Measurements from ENCODE around the gene HABP2.

Gene HABP2

GRCh38 chr10:113552701-113553100 is at the start of gene HABP2:
TSS of gene HABP2 (plus strand) at chr10:113553053. CDS start at chr10:113553122, 69 bp downstream.
- H3K36me3 Mint-ChIP-seq (ENCODE audit: low read depth) = no peaks in the 10 kb centered on the region
- H3K27ac Mint-ChIP-seq = no peak within 1 kb of the TSS
- no peaks in the 10 kb centered on the region for H3K4me1 Mint-ChIP-seq (ENCODE audit: low read depth)
- H3K9me3 Mint-ChIP-seq = no peaks in the 10 kb centered on the region
- peaks cover 19% of the 10 kb centered on the region for H3K27me3 Mint-ChIP-seq
- H3K4me3 Mint-ChIP-seq = no peak within 1 kb of the TSS

GRCh38 chr10:113503930-113504329 is 48.9 kb upstream of the HABP2 start:
- H3K27me3 Mint-ChIP-seq = peaks cover 19% of the 10 kb centered on the region
- no peaks in the 10 kb centered on the region for H3K4me1 Mint-ChIP-seq (ENCODE audit: low read depth)
- H3K36me3 Mint-ChIP-seq (ENCODE audit: low read depth) = no peaks in the 10 kb centered on the region
- no peak overlapping the region for H3K27ac Mint-ChIP-seq
- no peaks in the 10 kb centered on the region for H3K9me3 Mint-ChIP-seq
- no peak overlapping the region for H3K4me3 Mint-ChIP-seq

- H3K9me3 Mint-ChIP-seq = no peaks in the 10 kb centered on the region
- H3K36me3 Mint-ChIP-seq (ENCODE audit: low read depth) = no peaks in the 10 kb centered on the region
- no peak overlapping the region for H3K27ac Mint-ChIP-seq
- no peaks in the 10 kb centered on the region for H3K4me1 Mint-ChIP-seq (ENCODE audit: low read depth)
- H3K27me3 Mint-ChIP-seq = peaks cover 16% of the 10 kb centered on the region
- no peak overlapping the region for H3K4me3 Mint-ChIP-seq
These were observed 48.4 kb upstream of the HABP2 start for GRCh38 chr10:113504423-113504822.

DNA sequence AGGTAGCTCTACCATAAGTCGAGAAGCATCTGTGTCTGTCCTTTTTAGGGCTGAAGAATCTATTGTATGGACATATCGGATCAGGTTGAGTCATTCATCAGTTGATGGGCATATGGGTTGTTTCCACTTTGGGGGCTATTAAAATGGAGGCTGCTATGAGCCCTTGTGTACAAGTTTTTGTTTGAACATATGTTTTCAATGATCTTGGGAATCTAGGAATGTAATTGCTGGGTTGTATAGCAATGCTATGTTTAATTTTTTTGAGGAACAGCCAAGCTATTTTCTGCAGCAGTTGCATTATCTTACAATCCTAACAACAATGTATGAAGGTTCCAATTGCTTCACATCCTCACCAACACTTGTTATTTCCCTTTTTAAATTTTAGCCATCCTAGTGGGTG is 46.4 kb upstream of the HABP2 start:
- no peaks in the 10 kb centered on the region for H3K4me1 Mint-ChIP-seq (ENCODE audit: low read depth)
- H3K36me3 Mint-ChIP-seq (ENCODE audit: low read depth) = no peaks in the 10 kb centered on the region
- no peak overlapping the region for H3K4me3 Mint-ChIP-seq
- H3K9me3 Mint-ChIP-seq = peaks cover 5% of the 10 kb centered on the region
- no peak overlapping the region for H3K27ac Mint-ChIP-seq
- peaks cover 16% of the 10 kb centered on the region for H3K27me3 Mint-ChIP-seq

DNA sequence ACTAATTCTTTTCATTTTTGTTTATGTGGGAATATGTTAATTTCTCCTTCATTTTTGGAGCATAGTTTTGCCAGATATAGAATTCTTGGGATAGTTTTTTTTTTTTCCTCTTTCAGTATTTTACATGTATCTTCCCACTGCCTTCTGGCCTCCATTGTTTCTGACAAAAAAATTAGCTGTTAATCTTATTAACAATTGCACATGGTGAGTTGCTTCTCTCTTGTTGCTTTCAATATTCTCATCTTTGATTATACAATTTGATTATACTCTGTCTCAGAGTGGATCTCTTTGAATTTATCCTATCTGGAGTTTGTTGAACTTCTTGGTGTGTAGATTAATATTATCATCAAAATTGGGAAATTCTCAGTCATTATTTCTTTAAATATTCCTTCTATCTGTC is 41.4 kb upstream of the HABP2 start:
- Mint-ChIP-seq H3K4me3 (no peak overlapping the region), H3K9me3 (peaks cover 15% of the 10 kb centered on the region), H3K4me1 (ENCODE audit: low read depth) (no peaks in the 10 kb centered on the region), H3K36me3 (ENCODE audit: low read depth) (no peaks in the 10 kb centered on the region), H3K27ac (no peak overlapping the region), H3K27me3 (peaks cover 16% of the 10 kb centered on the region)

DNA sequence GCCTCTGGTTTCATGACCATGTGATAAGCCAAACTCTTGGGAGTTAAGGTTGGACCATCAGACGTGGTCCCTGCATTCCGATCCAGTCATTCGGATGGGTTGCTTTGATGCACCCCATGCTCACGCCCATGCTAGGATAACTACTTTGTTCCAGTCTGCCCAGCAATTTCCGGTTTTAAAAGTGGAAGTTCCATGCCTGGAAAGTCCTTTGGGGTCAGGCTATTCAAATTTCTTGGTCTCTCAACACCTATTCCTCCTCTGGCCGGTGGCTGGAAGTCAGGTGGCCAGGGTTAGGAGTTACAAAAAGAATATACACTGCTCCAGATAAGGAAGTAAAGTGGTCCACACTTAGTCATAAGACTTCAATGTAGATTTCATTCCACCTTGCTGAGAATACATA is 37.7 kb upstream of the HABP2 start:
- Mint-ChIP-seq H3K4me3 (no peak overlapping the region), H3K27me3 (peaks cover 8% of the 10 kb centered on the region), H3K4me1 (ENCODE audit: low read depth) (no peaks in the 10 kb centered on the region), H3K36me3 (ENCODE audit: low read depth) (no peaks in the 10 kb centered on the region), H3K27ac (no peak overlapping the region), H3K9me3 (peaks cover 15% of the 10 kb centered on the region)

DNA sequence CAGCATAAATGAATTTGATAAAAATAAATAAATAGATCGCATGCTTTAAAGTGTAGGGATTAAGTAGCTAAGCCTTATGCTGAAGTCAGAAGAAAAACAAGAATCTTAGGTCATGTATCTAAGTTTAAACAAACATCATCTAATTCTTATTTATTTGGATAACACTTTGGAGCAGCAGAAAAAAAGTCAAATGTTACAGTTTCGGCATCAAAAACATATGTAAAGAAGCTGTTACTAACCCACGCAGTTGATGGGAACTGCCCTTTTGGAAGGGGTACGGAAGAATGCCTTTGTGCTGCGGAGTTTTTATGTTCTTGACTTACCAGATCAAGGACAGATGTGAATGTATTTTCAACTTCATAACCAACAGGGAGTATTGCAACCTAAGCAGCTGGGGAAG is 37.3 kb upstream of the HABP2 start:
- Mint-ChIP-seq H3K27me3 (peaks cover 8% of the 10 kb centered on the region), H3K27ac (no peak overlapping the region), H3K9me3 (peaks cover 15% of the 10 kb centered on the region), H3K4me1 (ENCODE audit: low read depth) (no peaks in the 10 kb centered on the region), H3K36me3 (ENCODE audit: low read depth) (no peaks in the 10 kb centered on the region), H3K4me3 (no peak overlapping the region)

GRCh38 chr10:113516061-113516460 is 36.8 kb upstream of the HABP2 start:
- H3K27ac Mint-ChIP-seq = no peak overlapping the region
- no peaks in the 10 kb centered on the region for H3K36me3 Mint-ChIP-seq (ENCODE audit: low read depth)
- peaks cover 15% of the 10 kb centered on the region for H3K9me3 Mint-ChIP-seq
- H3K4me1 Mint-ChIP-seq (ENCODE audit: low read depth) = no peaks in the 10 kb centered on the region
- H3K4me3 Mint-ChIP-seq = no peak overlapping the region
- H3K27me3 Mint-ChIP-seq = peaks cover 8% of the 10 kb centered on the region

GRCh38 chr10:113517165-113517900 is 35.5 kb upstream of the HABP2 start:
- Mint-ChIP-seq H3K27ac (no peak overlapping the region), H3K9me3 (peaks cover 4% of the 10 kb centered on the region)

DNA sequence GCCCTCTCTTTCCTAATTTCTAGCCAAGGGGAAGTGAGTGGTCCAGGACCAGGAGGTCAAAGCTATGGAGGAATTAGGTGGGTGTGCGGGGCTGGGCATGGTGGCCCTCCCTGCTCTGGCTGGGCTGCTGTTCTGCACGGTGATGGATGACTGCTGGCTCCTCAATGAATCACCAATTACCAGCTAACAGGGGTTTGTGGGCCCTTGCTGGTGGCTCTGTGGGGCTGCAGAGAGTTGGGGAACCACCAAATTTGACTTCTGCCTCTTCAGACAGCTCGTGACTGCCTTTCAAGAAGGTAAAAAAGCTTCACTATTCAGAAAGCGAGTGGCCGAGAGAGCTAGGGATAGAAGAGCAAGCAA is 35.0 kb upstream of the HABP2 start:
- H3K4me3 Mint-ChIP-seq = no peak overlapping the region
- no peak overlapping the region for H3K27ac Mint-ChIP-seq
- no peaks in the 10 kb centered on the region for H3K36me3 Mint-ChIP-seq (ENCODE audit: low read depth)
- peaks cover 12% of the 10 kb centered on the region for H3K27me3 Mint-ChIP-seq
- H3K4me1 Mint-ChIP-seq (ENCODE audit: low read depth) = no peaks in the 10 kb centered on the region
- no peaks in the 10 kb centered on the region for H3K9me3 Mint-ChIP-seq

More at GRCh38 chr10:113517165-113517900, 35.5 kb upstream of the HABP2 start:
- peaks cover 8% of the 10 kb centered on the region for H3K27me3 Mint-ChIP-seq
- no peaks in the 10 kb centered on the region for H3K36me3 Mint-ChIP-seq (ENCODE audit: low read depth)
- H3K4me3 Mint-ChIP-seq = no peak overlapping the region
- no peaks in the 10 kb centered on the region for H3K4me1 Mint-ChIP-seq (ENCODE audit: low read depth)

DNA sequence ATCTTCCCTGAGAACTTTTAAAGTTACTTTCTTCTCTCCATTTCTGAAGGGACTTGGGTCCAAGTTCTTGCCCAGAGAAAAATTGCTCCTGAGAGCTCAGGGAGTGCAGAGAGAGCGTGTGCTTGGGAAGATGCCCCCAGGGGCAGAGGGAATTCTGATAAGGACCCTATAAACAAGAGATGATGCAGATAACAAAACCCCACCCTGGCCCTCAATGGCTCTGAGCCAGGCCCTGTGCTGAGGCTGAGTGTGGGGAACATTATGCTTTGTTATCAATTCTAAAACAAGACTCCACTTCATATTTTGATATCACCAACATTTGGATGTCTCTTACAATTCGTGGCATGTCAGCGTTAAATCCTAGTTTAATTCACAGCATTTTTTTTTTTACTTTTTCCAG is 34.4 kb upstream of the HABP2 start:
- Mint-ChIP-seq H3K27me3 (peaks cover 17% of the 10 kb centered on the region), H3K27ac (no peak overlapping the region), H3K4me3 (no peak overlapping the region), H3K4me1 (ENCODE audit: low read depth) (no peaks in the 10 kb centered on the region), H3K9me3 (no peaks in the 10 kb centered on the region), H3K36me3 (ENCODE audit: low read depth) (no peaks in the 10 kb centered on the region)

- Mint-ChIP-seq H3K27ac (no peak overlapping the region), H3K4me1 (ENCODE audit: low read depth) (no peaks in the 10 kb centered on the region), H3K4me3 (no peak overlapping the region), H3K9me3 (no peaks in the 10 kb centered on the region), H3K36me3 (ENCODE audit: low read depth) (no peaks in the 10 kb centered on the region), H3K27me3 (peaks cover 18% of the 10 kb centered on the region)
These were observed 33.8 kb upstream of the HABP2 start for GRCh38 chr10:113518816-113519591.

GRCh38 chr10:113519681-113520115 is 33.2 kb upstream of the HABP2 start:
- no peak overlapping the region for H3K27ac Mint-ChIP-seq
- no peaks in the 10 kb centered on the region for H3K9me3 Mint-ChIP-seq
- no peaks in the 10 kb centered on the region for H3K36me3 Mint-ChIP-seq (ENCODE audit: low read depth)
- peaks cover 17% of the 10 kb centered on the region for H3K27me3 Mint-ChIP-seq
- no peak overlapping the region for H3K4me3 Mint-ChIP-seq
- H3K4me1 Mint-ChIP-seq (ENCODE audit: low read depth) = no peaks in the 10 kb centered on the region

DNA sequence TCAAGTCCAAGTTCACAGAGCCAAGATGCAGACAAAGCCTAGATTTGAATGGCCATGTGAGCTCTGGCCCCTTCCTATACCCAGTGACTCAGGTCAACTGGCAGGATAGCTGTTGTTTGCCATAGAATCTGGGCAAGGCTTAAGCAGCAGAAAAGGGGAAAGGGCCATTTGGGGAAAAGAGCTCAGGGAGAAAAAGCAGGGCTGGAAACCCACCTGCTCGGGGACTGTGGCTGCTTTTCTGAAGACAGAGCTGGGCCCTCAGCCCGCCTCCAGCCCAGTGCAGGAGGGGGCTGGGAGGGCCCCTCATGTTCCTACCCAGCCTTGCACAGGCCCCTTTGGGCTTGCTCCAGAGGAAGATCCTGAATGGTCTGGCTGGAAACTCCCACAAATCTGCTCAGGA is 32.6 kb upstream of the HABP2 start:
- Mint-ChIP-seq H3K4me3 (no peak overlapping the region), H3K9me3 (no peaks in the 10 kb centered on the region), H3K4me1 (ENCODE audit: low read depth) (no peaks in the 10 kb centered on the region), H3K36me3 (ENCODE audit: low read depth) (no peaks in the 10 kb centered on the region), H3K27ac (no peak overlapping the region), H3K27me3 (peaks cover 13% of the 10 kb centered on the region)

GRCh38 chr10:113520690-113521474 is 32.0 kb upstream of the HABP2 start:
- no peaks in the 10 kb centered on the region for H3K4me1 Mint-ChIP-seq (ENCODE audit: low read depth)
- H3K4me3 Mint-ChIP-seq = no peak overlapping the region
- no peak overlapping the region for H3K27ac Mint-ChIP-seq
- H3K36me3 Mint-ChIP-seq (ENCODE audit: low read depth) = no peaks in the 10 kb centered on the region
- H3K27me3 Mint-ChIP-seq = peaks cover 13% of the 10 kb centered on the region
- H3K9me3 Mint-ChIP-seq = no peaks in the 10 kb centered on the region
